NB4 (cell line): ENCODE data around the gene SWT1.

Experiments
- CTCF ChIP-seq: IDR thresholded peaks from one replicate; pipeline ENCODE4 v1.5.1; 2012; ENCODE audit warnings: low read depth, low read length
- MYC ChIP-seq: IDR thresholded peaks from 2 replicates; pipeline ENCODE4 v1.6.1; 2011; ENCODE audit warnings: low read depth, low read length
- POLR2A ChIP-seq: IDR thresholded peaks from 2 replicates; pipeline ENCODE4 v1.6.1; 2011; ENCODE audit warnings: mild to moderate bottlenecking; ENCODE audit not compliant: insufficient read length; ENCODE audit errors: extremely low read depth

- no peak for TF ChIP-seq POLR2A
- no peak for TF ChIP-seq CTCF
- TF ChIP-seq MYC, result no peak
Observed at GRCh38 chr1:185291652-185292051, 134.7 kb downstream of the SWT1 start.
